NCI-H1105 (cell line): Measurements from ENCODE around the gene MMD2.
"Not testable (repeated sequence)": the region's sequence is repeated elsewhere in the genome, so short reads cannot be mapped to it uniquely, and the experiment has no call there.

Source experiments
- DNase-seq: peaks from one replicate; lab custom pipeline; 2025; lab: John Stamatoyannopoulos, UW

Gene MMD2

DNA sequence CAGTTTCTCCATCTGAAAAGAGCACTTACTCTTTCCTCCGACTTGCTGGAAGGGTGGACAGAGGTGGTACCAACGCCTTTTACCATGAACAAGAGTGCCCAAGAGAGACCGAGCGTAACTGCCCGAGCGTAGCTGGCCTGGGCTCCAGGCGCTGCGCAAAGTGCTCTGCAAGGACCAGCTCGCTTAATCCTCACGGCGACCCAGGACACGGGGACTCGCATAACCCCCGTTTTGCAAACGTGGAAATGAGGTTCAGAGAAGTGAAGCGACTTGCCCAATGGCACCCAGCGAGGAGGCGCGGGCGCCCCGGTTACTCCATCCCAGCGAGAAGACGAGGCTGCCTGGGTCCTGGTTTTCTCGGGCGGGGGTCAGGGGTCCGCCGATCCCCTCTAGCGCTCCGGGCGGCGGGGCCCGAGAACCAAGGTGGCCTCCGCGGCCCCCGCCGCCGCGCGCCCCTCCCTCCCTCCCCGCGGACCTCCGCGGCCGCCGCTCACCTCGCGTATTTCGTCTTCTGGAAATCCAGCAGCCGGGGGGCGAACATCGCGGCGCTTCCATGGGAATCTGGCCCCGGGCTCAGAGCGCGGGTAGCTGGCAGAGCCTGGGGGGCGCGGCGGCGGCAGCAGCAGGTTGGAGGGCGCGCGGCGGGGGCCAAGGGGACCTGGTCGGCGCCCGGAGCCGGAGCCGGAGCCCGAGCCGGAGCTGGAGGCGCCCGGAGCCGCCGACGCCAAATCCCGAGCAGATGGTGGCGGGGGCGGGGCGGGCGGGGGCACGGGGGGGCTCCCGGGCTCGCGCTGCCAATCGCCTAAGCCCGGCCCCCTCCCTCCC is at the start of gene MMD2:
MMD2 (minus strand) TSS at position 711 of the 825 bp plus-strand sequence; CDS start at position 541, 170 bp downstream.
- peak; percentile 11 for DNase-seq

DNA sequence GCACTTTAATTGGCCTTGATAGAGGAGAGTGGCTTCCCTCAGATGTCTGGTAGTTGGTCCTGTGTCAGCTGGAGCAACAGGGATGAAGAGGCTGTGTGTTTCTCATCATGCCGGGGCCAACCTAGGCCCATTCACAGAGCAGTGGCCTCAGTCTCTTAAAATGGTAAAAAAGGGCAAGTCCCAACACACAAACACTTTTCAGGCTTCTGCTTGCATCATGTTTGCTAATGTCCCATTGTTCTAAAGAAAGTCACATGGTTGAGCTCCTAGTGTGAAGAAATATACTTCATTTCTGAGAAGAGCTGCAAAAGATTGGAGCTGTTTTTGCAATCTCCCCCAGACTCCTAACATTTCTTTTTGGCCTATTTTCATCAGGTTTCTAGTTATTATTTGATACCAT is 46.1 kb upstream of the MMD2 start:
- DNase-seq = no peak

DNA sequence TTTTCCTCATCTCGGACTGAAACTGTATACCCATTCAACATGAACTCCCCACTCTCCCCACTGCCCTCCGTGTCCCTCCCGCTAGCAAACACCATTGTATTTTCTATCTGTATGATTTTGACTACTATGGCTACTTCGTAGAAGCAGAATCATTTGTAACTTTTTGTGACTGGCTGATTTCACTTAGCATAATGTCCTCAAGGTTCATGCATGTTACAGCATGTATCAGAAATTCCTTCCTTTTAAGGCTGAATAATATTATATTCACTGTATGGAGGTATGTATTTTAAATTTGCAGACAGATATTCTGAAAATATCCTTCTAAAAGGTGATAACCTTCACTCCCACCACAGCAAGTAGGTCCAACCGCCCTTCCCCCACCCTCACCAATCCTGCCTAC is 42.9 kb upstream of the MMD2 start:
- DNase-seq = no peak

DNA sequence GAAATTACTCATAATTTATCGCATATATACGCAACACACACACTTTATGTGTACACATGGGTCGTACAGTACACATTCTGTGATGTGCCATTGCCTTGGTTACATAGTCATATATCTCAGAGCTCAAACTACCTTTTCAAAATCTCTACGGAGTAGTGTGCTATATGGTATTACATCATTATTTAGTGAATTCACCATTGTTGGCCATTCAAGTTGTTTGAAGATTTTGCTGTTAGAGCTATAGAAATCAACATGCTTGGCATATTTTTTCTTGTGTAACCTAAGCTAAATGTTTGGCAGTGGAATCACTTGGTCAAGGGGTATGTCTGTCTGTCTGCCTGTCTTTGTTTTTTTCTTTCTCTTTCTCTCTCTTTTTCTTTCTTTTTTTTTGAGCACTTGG is 42.0 kb upstream of the MMD2 start:
- DNase-seq = no peak

DNA sequence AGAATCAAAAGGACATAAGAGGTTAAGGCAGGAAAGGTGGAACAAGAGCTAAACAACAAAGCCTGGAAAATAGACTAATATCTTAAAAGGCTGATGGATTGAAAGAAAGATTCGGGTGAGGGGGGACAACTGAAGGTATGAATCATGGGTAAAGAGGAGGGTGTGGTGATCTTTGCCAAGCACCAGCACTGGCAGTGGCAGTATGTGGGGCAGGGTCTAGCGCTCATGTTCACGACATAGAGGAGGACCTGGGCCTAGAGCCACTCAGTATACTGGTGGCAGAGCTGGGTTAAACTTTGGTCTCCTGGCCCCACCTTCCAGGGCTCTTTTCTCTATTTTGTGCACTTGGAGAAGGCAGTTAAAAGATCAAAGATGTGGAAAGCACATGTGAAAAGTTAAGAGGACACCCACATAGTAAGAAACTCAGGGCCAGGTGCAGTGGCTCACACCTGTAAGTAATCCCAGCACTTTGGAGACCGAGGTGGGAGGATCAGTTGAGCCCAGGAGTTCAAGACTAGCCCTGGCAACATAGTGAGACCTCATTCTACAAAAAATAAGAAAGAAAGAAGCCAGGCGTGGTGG is 40.5 kb upstream of the MMD2 start:
- no peak for DNase-seq

GRCh38 chr7:4998910-4999309 is 39.9 kb upstream of the MMD2 start:
- DNase-seq = no peak

DNA sequence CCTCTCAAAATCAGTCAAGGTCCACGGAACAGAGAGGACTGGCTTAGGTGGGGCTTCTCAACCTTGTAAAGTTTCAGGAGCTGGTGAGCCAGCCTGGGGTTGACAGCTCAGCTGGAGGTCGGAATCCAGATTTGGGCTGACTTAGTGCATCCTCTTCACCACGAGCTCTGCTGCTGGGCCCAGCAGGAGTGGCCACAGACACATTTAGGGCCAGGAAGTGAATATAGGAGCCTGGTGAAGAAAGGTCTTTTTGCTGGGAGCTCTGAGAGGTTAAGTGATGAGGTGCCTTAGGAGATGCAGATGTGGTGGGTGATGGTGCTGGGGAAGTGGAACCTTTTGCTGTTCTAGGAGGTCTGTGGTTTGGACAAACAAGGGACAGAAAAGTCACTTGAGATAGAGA is 39.3 kb upstream of the MMD2 start:
- no peak for DNase-seq

- DNase-seq = no peak
These were observed 37.8 kb upstream of the MMD2 start for GRCh38 chr7:4996696-4997222.

- DNase-seq = no peak
These were observed 36.5 kb upstream of the MMD2 start for GRCh38 chr7:4995429-4995969.

- DNase-seq = no peak
These were observed 34.5 kb upstream of the MMD2 start for GRCh38 chr7:4993471-4993870.

GRCh38 chr7:4982741-4983140 is 23.8 kb upstream of the MMD2 start:
- not testable (repeated sequence) for DNase-seq

DNA sequence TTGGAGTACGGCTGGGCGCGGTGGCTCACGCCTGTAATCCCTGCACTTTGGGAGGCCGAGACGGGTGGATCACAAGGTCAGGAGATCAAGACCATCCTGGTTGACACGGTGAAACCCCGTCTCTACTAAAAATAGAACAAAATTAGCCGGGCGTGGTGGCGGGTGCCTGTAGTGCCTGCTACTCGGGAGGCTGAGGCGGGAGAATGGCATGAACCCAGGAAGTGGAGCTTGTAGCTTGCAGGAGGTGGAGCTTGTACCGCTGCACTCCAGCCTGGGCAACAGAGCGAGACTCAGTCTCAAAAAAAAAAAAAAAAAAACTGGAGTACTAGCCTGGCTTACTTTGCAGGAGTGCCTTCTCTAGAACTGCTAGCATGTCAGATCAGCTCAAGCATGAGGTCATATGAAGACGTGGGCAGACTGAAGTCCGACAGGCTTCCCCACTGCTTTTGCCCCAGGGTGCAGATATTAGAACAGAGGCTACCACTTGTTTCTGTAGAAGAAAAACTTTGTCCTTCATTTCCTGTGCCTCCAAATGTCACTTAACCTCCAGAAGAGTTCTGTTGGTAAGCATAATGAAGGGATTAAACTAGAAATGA is 22.4 kb upstream of the MMD2 start:
- DNase-seq = not testable (repeated sequence)

- DNase-seq = not testable (repeated sequence)
These were observed 16.6 kb upstream of the MMD2 start for GRCh38 chr7:4975626-4976025.

- peak; percentile 87 for DNase-seq
These were observed 14.8 kb upstream of the MMD2 start for GRCh38 chr7:4973728-4974198.

- not testable (repeated sequence) for DNase-seq
These were observed 13.5 kb upstream of the MMD2 start for GRCh38 chr7:4972446-4972845.

DNA sequence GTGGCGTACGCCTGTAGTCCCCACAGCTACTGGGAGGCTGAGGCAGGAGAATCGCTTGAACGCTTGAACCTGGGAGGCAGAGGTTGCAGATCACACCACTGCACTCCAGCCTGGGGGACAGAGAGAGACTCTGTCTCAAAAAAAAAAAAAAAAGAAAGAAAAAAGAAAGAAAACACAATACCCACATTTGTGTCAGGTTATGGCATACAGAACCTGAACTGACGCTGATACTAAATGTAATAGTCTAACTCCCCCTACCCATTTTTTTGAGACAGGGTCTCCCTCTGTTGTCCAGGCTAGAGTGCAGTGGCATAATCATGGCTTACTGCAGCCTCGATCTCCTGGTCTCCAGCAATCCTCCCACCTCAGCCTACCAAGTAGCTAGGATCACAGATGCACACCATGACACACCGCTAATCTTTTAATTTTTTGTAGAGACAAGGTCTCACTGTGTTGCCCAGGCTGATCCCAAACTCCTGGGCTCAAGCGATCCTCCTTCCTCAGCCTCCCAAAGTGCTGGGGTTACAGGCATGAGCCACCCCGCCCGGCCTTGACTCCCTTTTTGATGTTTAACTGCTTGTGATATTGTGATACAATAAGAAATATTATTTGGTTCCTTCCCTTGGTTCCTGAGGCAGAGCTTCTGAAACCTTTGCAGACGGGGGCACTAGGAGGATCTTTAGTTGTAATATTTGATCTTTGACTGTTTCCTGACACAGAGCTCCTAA is 6.5 kb upstream of the MMD2 start:
- no peak for DNase-seq

GRCh38 chr7:4964506-4964905 is 5.5 kb upstream of the MMD2 start:
- DNase-seq = no peak

DNA sequence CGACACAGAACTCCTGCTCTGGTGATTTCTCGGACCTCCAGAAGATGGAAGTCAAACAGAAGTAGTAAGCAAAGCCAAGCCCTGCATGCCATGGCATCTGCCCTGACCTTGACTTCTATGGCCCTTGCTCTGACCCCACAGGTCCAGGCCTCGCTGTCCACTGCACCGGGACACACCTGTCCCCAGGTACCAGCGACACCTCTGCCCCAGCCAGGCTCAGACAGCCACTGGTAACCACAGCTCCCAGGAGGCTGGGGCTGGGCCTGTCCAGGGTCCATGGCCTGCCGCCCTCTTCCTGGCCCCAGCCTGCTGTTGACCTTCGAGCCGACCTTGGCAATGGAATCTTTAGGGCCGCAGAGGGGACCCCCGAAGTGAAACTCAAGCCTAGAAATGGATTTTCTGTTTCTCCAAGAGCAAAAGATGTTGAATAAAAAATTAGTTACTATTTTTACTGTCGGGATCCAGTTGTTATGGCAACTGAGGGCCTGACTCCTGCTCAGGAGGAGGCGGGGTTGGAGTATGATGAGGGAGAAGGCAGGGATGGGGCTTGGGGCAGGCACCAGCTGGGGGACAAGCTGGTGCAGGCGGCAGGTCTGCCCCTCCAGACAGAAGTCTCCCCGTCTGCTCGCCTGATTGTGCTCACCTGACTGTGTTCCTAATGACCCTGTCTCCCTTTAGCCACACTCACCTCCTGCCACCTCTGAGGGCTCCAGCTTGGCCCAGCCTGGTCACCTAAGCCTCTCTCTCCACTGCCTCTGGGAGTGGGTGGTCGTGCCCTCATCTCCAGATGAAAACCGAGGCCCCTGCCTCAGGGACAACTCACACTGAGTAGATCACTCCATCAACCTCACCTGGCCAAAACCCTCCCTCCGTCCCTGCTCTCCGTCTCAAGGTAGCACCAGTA is 4.1 kb upstream of the MMD2 start:
- DNase-seq = no peak

GRCh38 chr7:4960363-4960762 is 1.4 kb upstream of the MMD2 start:
- DNase-seq = no peak

DNA sequence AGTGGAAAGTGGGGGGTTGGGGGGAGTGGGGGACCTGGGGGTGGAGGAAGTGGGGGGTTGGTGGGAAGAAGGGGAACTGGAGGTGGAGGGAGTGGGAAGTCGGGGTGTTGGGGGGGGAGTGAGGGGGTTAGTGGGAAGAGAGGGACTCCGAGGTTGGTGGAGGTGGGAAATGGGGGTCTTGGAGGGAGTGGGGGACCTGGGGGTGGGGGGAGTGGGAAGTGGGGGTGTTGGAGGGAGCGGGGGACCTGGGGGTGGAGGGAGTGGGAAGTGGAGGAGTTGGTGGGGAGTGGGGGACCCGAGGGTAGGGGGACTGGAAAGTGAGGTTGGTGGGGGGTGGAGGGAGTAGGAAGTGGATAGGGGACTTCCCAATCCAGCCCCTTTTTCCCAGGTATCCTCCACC is 906 bp upstream of the MMD2 start:
- no peak for DNase-seq

GRCh38 chr7:4959306-4959705 is 319 bp upstream of the MMD2 start:
- no peak for DNase-seq
